HG02884 (cell line): Measurements from ENCODE around the gene INSM1.

Experiments used
- ATAC-seq: cut with Tn5 transposase; IDR thresholded peaks from one replicate; pipeline ENCODE4 v1.9.1; 2021; ENCODE audit warnings: mild to moderate bottlenecking, moderate library complexity; ENCODE audit not compliant: unreplicated experiment

Gene INSM1

DNA sequence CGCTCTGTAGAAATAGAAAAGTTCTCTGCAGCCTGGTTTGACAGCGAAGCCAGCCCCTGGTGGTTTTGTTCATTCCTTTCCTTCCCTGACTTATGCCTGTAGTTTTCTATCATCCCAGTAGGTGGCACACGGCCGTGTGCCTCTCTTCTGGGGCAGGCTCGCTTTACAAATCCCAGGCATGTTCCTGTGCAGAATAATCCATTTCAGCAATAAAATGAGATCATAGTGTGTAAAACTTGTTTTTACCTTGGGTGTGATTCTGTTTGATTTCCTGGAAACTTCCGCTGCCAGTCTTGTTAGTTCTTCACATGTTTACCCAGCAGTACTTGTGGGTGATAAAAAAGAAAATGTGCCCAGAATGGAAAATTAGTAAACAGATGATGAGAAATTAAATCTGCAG is 7.4 kb upstream of the INSM1 start:
- no peak for ATAC-seq

DNA sequence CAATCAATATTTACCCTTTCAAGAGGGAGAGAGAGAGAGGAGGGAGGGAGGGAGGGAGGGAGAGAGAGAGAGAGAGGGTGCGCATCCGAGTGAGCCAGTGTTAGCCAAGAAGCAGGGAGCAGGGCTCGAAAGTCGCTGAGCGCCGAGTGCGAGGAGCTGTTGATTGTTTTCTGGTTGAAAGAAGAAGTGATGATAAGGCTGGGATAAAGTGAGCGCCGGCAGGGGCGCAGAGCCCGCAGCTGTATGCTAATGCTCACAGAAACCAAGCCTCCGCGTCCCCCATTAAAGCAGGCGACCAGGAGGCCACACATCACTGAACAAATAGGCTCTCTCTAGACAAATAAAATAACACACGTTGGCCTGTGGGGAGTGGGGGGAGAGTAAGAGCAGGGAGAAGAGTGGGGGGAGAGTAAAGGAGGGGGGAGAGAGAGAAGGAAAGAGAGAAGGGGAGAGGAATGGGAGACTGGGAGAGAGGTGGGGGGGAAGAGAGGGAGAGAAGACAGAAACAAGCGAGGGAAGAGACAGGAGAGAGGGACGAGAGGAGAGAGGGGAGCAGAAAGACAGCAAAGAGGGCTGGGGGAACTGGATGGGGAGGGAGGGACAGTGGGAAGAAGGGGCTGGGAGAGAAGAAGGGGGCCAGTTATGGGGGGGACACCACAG is 5.0 kb upstream of the INSM1 start:
- no peak for ATAC-seq

DNA sequence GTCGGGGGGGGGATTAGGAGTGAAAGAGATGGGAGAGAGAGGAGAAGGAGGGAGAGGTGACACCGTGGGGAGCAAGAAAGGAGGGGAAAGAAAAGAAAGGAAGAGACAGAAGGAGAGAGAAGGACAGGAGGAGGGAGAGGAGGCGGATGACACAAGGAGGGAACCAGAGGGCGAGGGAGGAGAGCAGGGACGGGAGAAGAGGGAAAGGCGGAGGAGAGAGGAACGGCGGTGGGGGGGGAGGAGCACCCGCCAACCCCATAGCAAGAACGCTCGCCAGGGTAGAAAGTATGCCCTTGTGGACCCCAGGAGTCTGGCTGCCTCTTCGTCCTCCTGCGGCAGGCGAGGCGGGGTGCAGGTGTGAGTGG is 4.5 kb upstream of the INSM1 start:
- ATAC-seq: no peak

DNA sequence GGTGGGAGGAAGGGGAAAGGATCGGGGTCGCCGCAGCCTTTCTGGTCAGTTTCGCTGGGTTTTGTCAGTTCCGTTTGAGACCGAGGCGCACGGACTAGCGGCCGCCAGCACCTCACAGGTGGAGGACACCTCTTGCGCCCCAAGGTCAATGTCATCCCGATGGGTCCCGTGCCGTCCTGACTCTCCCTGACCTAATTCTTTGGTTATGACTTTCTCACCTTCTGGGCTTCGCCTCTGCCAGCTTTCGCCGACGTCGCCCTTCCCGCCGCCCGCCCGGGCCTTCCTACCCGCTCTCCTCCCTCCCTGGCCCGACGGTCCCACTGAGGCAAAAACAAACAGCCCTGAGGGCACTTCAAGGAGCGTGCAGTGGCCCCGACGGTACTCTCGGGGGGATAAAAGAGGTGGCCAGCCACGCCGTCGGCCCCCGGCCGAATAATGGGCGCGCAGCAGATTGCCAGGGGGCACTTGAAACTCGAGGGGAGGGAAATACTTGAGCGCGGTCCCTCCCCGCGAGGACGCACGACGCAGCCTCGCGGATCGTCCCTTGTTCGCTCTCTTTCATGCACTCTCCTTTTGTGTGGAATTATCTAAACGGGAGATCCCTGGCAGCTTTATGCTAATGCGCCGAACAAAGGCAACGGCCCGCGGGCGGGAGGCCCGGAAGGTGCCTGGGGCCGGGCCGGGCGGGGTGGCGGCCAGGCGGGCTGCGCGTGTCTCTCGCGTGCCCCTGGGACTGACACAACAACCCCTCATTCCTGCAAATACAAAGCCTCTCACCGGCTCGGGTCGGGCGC is 3.9 kb upstream of the INSM1 start:
- no peak for ATAC-seq

DNA sequence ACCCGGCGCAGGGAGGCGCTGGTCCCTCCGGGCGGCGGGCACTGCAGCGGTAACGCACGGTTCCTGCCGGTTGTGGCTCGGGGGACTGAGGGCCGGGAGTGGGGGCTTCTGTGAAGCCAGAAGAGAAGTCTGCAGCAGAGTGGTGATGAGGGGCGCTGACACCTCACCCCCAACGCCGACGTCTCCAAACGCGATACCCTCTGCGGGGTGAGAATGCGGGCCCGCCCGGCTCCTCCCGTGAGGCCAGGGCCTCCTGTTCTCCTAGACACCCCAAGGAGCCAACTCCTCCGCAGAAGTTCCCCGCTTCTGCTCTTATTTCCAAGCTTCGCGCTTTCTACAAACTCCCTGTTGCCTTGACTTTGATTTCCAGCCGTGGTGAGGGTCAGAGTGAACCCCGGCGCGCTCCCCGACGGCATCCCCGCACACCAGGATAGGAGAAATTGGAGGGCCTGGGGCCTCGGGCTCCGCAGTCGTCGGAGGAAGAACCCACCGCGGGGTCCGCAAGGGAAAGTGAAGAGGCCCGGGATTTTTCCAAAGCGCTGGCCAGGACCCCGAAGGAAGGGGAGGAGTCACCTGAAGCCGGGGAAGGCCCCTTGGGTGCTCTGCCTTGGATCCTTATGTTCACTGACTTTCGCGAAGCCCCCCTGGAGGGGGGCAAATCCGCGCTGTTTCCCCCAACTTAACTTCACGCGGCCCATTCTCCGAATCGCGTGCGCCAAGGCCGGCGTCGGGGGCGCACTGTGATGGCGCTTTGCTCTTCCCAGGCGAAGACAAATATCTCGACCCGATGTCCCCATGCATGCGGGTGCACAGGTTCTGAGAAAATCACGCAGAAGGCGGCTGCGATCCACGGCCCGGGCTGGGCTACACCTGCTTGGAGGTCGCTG is 3.1 kb upstream of the INSM1 start:
- no peak for ATAC-seq

DNA sequence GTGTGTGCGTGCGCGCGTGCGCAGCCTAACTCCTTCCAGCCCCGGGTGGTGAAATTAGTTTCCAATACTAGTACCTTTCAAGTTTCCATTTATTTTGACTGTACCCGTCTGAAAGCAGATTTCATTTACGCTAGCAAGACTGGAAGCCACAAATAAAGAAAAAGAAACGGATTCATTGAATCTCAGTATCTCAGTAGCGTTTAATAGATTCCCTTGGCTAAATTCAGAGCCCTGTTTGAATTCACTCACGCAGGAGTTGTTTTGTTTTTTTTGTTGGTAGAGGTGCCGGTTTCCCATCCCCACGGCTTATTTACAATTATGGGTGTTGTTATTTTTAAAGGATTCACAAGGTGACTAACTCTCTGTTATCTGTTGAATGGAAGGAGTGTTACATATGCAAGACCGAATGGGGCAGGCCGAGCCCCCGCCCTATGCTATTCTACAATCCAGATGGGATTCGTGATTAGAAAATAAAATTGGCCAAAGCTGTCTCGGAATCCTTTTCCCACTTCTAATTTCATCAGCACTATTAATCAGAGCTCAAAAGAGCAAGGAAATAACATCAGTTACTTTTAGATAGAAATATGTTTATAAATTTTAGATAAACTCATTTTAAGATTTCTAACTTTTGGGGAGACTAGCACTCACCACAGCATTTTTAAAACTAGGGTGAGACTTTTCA is 2.3 kb upstream of the INSM1 start:
- no peak for ATAC-seq

DNA sequence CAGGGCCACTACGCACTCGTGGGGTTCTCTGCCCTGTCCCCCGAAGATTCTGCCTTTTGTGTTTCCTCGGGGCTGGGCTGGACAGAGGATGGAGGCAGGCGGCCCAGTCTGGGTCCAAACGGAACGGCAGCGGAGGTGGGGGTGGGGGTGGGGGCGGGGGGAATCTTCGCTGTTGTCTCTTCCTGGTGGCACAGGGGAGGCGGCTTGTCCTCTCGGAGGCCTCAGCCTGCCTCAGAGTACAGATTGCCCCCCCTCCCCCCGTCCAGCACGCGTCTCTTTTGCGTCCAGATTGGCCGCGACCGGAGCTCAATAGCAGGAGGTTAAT is 1.4 kb upstream of the INSM1 start:
- ATAC-seq: no peak

DNA sequence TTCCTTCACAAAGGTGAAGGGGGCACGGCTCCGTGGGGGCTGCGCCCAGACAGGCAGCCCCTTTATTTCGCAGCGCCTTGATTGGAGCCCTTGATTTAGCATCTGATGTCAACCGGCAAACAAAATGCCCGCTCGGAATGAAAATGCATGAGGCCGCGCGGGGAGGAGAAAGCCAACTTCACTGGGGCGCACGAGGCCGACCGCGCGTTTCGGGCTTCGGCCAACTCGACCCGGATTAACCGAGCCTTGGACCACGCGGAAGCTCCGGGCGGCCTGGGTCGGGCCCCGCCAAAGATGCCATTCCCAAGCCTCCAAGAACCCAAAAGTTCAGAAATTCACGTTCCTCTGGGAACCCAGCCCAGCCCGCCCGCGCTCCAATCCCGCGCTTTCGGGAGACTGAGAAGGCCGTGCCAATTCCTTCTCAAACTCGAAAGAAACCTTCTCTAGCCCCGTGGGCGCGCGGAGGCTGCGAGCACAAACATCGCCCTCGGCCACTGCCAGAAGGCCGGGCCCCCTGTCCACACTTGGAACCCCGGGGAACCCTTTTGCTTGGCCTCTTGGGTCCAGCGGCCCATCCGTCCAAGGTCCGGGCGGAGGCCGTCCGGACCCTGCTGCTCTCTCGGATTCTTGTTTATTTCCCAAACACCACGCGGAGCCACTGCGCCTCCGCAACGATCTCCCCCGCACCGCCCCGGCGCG is 879 bp upstream of the INSM1 start:
- ATAC-seq: no peak

DNA sequence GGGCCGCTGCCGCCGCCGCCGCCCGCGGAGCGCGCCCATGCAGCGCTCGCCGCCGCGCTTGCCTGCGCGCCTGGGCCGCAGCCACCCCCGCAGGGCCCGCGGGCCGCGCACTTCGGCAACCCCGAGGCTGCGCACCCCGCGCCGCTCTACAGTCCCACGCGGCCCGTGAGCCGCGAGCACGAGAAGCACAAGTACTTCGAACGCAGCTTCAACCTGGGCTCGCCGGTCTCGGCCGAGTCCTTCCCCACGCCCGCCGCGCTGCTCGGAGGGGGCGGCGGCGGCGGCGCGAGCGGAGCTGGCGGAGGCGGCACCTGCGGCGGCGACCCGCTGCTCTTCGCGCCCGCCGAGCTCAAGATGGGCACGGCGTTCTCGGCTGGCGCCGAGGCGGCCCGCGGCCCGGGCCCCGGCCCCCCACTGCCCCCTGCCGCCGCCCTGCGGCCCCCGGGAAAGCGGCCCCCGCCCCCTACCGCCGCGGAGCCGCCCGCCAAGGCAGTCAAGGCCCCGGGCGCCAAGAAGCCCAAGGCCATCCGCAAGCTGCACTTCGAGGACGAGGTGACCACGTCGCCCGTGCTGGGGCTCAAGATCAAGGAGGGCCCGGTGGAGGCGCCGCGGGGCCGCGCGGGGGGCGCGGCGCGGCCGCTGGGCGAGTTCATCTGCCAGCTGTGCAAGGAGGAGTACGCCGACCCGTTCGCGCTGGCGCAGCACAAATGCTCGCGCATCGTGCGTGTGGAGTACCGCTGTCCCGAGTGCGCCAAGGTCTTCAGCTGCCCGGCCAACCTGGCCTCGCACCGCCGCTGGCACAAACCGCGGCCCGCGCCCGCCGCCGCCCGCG is 730 bp downstream of the INSM1 start:
- no peak for ATAC-seq

DNA sequence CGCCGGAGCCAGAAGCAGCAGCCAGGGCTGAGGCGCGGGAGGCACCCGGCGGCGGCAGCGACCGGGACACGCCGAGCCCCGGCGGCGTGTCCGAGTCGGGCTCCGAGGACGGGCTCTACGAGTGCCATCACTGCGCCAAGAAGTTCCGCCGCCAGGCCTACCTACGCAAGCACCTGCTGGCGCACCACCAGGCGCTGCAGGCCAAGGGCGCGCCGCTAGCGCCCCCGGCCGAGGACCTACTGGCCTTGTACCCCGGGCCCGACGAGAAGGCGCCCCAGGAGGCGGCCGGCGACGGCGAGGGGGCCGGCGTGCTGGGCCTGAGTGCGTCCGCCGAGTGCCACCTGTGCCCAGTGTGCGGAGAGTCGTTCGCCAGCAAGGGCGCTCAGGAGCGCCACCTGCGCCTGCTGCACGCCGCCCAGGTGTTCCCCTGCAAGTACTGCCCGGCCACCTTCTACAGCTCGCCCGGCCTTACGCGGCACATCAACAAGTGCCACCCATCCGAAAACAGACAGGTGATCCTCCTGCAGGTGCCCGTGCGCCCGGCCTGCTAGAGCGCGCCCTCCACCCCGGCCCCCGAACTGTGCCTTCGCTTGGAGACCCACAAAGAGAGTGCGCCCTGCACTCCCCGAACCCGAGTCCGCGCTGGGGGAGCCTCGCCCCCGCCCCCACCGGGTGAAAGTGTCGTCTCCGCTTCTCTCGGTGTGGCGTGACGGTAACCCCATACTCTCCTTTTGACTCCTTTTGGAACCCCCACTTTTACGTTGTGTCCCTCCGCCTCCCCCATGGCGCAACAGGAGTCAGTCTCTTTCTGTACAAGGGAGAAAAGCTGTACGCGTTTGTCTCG is 1.6 kb downstream of the INSM1 start:
- ATAC-seq: no peak

DNA sequence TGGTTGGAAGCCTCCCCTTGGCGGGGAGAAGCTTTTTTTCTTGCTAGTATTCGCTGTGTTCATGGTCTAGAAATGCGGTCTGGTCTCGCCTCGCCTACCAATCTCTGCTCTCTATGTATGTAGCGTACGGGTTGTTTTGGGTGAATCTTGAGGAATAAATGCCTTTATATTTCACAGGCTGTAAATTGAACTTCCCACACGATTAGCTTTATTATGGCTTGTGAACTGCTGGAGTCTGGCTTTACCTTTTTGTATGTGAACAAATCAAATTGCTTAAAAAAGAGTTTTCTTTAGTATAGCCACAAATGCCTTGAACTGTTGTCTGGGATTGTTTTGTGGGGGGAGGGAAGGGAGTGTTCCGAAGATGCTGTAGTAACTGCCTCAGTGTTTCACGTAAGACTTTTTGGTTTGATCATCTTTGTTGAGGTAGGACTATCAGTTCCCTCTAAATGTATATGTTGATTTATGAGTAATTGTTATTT is 2.2 kb downstream of the INSM1 start:
- ATAC-seq: no peak

DNA sequence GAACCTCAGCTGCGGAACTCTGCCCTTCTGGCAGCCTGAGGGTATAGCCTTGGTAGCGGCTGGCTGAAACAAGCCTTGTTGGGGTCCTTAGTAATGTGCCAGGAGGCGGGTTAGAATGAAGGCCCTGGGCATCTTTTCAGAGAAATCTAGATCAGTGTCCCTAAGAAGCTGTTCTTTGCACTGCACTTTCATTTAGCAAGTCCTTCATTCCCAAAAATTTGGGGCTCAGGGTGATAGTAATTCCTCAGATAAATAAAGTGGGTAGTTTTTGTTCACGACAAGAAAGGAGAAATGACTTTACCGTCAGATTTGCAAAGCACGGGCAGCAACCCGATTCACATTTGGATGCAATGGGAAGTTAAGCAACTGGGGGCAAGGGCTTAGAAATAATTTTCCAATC is 3.2 kb downstream of the INSM1 start:
- no peak for ATAC-seq

DNA sequence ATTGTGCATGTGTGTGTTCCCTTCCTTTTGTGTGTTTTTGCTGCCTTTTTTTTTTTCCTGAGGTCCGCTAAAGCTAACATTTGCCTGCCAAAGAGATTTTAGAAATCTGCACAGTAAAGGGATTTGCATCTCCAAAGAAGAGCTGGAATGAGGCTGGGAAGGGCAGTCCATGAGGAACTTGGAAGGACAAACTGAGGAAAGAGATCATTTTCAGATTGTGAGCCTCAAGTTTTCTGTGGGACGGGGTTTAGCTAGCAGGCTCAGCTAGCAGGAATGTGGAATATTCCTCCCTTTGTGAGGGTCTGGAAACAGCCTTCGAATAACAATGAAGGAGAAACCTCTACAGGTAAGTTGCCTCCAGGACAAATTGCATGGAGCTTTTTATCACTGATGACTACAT is 3.8 kb downstream of the INSM1 start:
- no peak for ATAC-seq

DNA sequence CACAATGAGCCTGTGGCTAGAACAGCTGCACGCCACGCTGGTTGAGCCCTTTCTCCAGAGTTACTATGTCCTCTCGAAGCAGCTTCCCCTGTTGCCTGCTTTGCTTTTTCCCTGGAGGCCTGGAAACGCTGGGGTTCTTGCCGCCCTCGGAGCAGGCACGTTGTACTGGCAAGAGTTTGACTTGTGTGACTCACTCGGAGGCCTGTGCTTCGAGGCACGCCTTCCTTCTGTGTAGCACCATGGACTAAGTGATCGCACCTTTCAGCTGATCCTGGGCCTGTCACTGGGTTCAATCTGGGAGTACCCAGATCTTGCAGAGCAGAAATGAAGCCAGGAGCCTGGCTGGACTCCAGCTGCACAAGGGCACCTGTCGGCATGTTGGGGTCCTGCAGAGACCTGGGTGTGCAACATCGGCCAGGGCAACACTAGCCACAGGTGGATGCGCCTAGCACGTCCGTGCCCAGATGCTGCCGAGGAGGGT is 5.2 kb downstream of the INSM1 start:
- ATAC-seq: no peak

DNA sequence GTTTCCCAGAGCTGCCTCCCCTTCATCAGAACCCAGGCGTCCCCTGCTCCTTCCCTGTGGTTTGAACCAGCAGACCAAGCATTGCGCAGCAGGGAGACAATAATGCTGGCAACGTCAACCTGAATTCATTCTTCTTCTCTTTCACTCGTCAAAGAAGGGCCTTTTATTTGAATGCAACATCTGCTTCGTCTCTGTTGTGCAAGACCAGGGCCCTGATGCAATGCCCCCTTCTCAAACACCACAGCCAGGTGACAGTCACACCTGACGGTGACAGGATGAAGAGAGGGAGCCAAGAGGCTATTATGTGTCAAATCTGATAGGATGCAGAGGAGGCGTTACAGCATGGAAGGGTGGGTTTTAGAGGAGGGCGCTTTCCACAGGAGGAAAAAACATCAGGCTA is 8.0 kb downstream of the INSM1 start:
- no peak for ATAC-seq

DNA sequence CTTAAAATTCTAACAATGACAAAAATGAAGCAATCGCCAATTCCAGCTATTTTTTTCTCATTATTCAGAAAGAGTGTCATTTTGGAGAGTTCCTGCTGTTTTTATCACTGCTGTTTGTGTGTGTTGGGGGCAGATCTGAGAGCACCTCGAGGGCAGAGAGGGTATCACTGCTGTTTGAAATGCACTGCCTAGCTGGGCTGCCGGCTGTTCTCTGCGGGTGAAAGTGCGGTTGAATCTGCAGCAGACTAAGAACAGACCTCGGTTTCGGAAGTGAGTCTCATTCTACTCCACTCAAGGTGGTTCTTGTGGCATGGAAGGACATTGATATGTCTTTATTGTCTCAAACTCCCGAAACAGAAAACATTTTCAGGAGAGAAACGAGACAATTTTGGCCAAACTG is 18.3 kb downstream of the INSM1 start:
- ATAC-seq: no peak

DNA sequence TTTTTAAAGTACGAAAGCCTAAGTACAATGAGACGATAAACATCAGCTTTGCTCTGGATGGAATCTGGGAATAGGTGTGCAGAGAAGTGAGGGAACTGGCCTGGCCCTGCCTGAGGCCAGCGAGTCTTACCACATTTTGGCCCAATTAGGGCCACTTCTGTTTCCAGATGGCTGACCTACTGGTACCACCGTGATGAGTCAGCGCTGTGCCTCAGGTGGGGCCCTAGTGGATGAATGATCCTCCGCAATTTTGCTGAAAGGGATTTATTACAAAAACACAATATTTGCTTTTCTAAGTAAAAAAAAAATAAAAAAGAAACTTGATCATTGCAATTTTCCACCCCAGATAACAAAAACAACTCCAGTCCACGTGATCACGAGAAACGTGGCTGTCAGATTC is 22.5 kb downstream of the INSM1 start:
- ATAC-seq: no peak

DNA sequence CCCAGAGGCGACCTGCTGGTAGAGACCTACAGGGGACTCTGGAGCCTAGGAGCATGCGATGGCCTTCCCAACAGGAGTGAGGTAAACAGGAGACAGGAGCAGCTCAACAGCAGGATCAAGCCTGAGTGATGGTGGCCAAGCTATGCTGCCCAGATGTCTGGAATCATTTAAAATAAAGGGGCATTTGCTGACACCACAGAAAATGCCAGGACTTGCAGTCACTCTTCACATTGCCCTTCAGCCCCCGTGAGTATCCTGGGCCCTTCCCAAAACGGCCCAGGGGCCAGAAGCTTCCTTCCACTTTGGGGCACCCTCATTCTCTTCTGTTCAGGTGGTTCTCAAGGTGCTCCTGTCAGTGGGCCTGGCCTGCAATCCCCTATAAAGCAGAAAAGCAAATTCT is 23.2 kb downstream of the INSM1 start:
- ATAC-seq: no peak

DNA sequence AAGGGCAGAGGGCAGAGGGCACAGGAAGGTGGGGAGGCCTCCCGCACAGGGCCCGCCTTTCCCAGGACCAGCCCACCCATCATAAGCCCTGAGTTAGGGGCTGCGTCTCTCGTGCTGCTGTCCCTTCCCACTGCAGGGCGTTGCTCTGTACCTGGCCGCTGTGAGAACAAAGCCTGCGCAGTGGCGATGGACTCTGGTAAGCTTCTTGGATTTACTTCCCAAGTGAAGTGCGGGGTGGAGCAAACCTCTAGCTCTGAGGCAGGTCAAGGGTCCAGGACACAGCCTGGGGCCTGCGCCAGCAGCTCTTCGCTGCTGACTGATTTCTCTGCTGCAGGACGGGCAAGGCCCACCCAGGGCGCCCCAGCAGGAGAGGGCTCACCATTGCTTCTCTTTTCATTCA is 23.9 kb downstream of the INSM1 start:
- no peak for ATAC-seq
